GM20431 (cell line): ENCODE results near the gene TCF12.

ENCODE experiments used
- in situ Hi-C: fragments of 300-500 bp; cut with MseI, MboI; formaldehyde crosslinking; loops from one replicate; pipeline ENCODE4 v1.15.0; 2020; ENCODE audit warnings: low sequenced_read_pairs; ENCODE audit not compliant: unreplicated experiment

TCF12 gene

DNA sequence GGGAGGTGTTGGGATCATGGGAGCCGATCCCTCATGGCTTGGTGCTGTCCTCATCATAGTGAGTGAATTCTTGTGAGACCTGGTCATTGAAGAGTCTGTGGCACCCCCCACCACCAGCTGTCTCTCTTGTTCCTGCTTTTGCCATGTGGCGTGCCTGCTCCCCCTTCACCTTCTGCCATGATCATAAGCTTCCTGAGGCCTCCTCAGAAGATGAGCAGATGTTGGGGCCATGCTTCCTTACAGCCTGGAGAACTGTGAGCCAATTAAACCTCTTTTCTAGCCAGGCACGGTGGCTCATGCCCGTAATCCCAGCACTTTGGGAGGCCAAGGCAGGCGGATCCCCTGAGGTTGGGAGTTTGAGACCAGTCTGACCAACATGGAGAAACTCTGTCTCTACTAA, 420.9 kb downstream of the TCF12 start:
- in situ Hi-C loops: no loop called here
